Caco-2 (cell line): ENCODE results near the gene GFRA1. TPM values are rescaled to one million over a fixed set of nuclear protein-coding genes. Genes with fewer than 3 reads are reported as not detected.

ENCODE experiments used
- BruUV-seq: library from RNA; stranded (reverse); fragments of 400-500 nt; replicated peaks from 2 replicates; lab custom pipeline; 2021; lab: Mats Ljungman, UMichigan
- CTCF ChIA-PET: fragments of 300-600 bp; sonication (Branson Sonifier 250); formaldehyde crosslinking; loops from one replicate; lab custom pipeline; 2022; ENCODE audit warnings: antibody characterized with exemption; lab: Charles Lee
- POLR2A ChIA-PET: fragments of 300-600 bp; sonication (Branson Sonifier 250); formaldehyde crosslinking; loops from one replicate; lab custom pipeline; 2022; ENCODE audit warnings: antibody characterized with exemption; lab: Charles Lee
- DNase-seq, 2 experiments: peaks; one replicate each; pipeline versions ENCODE4 v3.0.0 to v3.0.0-alpha.2; 2020 to 2022
- H3K27me3 ChIP-seq: replicated peaks from 2 replicates; pipeline ENCODE4 v1.6.0; 2011; ENCODE audit warnings: low read length; ENCODE audit not compliant: control insufficient read depth, insufficient read depth
- H3K36me3 ChIP-seq: 2 replicates; pipeline ENCODE4 v1.5.1; 2011; ENCODE audit warnings: low read length; ENCODE audit not compliant: control insufficient read depth, insufficient read depth
- H3K4me1 ChIP-seq: fragments of 250-450 bp; sonication (Bioruptor Pico); 2 replicates; pipeline ENCODE4 v1.5.1; 2020; ENCODE audit warnings: mild to moderate bottlenecking
- H3K4me3 ChIP-seq: 2 replicates; pipeline ENCODE4 v1.5.1; 2011; ENCODE audit warnings: low read depth, mild to moderate bottlenecking, control low read depth, low read length
- H3K9me3 ChIP-seq: fragments of 250-450 bp; sonication (Bioruptor Pico); 2 replicates; pipeline ENCODE4 v1.5.1; 2020; ENCODE audit warnings: mild to moderate bottlenecking, moderate library complexity
- H3K27ac Mint-ChIP-seq: one replicate; pipeline ENCODE4 v1.8.0; 2022; ENCODE audit warnings: mixed read lengths; ENCODE audit not compliant: unreplicated experiment
- H3K27me3 Mint-ChIP-seq: one replicate; pipeline ENCODE4 v1.8.0; 2022; ENCODE audit warnings: mixed read lengths; ENCODE audit not compliant: insufficient read depth, unreplicated experiment
- H3K36me3 Mint-ChIP-seq: one replicate; pipeline ENCODE4 v1.8.0; 2022; ENCODE audit warnings: mild to moderate bottlenecking, mixed read lengths; ENCODE audit not compliant: insufficient read depth, unreplicated experiment
- H3K4me1 Mint-ChIP-seq: one replicate; pipeline ENCODE4 v1.8.0; 2022; ENCODE audit warnings: low read depth, mixed read lengths; ENCODE audit not compliant: unreplicated experiment
- H3K4me3 Mint-ChIP-seq: one replicate; pipeline ENCODE4 v1.8.0; 2022; ENCODE audit warnings: mild to moderate bottlenecking, moderate library complexity, mixed read lengths; ENCODE audit not compliant: unreplicated experiment
- H3K9me3 Mint-ChIP-seq: one replicate; pipeline ENCODE4 v1.8.0; 2022; ENCODE audit warnings: mixed read lengths; ENCODE audit not compliant: unreplicated experiment
- CTCF ChIP-seq, 2 experiments: fragments of 200-600 bp in 1 of 2; IDR thresholded peaks; 1 replicate in 1 of 2; 2 replicates in 1 of 2; pipeline versions ENCODE4 v1.5.1 to v1.8.0; 2011 to 2022; ENCODE audit warnings: antibody characterized with exemption in 1 of 2, control low read depth in 1 of 2, inconsistent platforms in 1 of 2, low read depth in 1 of 2, low read length in 1 of 2, mild to moderate bottlenecking in 1 of 2, moderate library complexity in 1 of 2; ENCODE audit not compliant: insufficient read depth in 1 of 2, severe bottlenecking in 1 of 2, unreplicated experiment in 1 of 2
- intact Hi-C: fragments of 100-400 bp; cut with micrococcal nuclease; formaldehyde crosslinking; loops from one replicate; pipeline ENCODE4 v1.10.0; 2022; ENCODE audit not compliant: unreplicated experiment
- total RNA-seq: library from RNA; stranded (reverse); gene quantifications from 2 replicates; pipeline ENCODE4 v1.2.3, GENCODE V29; 2022

GFRA1 gene
- total RNA-seq, 1 experiment from 2014 or later: not detected

GRCh38 chr10:116094356-116094755 is 178.7 kb downstream of the GFRA1 start:
- POLR2A ChIA-PET: no interaction called here
- H3K4me3 ChIP-seq: no peak overlapping the region
- no peaks in the 10 kb centered on the region for H3K36me3 ChIP-seq
- Mint-ChIP-seq H3K27ac (no peak overlapping the region), H3K36me3 (no peaks in the 10 kb centered on the region), H3K4me3 (no peak overlapping the region), H3K4me1 (no peaks in the 10 kb centered on the region), H3K9me3 (no peaks in the 10 kb centered on the region), H3K27me3 (no peaks in the 10 kb centered on the region)
- no peaks in the 10 kb centered on the region for H3K4me1 ChIP-seq
- H3K9me3 ChIP-seq: no peaks in the 10 kb centered on the region
- no peaks in the 10 kb centered on the region for H3K27me3 ChIP-seq
- CTCF ChIA-PET: no interaction called here
- DNase-seq: no peak
- intact Hi-C loops: no loop called here
- no peak for TF ChIP-seq CTCF (IDR thresholded peaks at IDR 0.05; ENCODE audit: insufficient read depth in 1 of 2, low read depth in 1 of 2, low read length in 1 of 2, severe bottlenecking in 1 of 2, unreplicated experiment in 1 of 2)
- BruUV-seq: no TSS peak

- H3K27me3 ChIP-seq: no peaks in the 10 kb centered on the region
Measured at GRCh38 chr10:116093031-116093430, 180.0 kb downstream of the GFRA1 start.

GRCh38 chr10:116088985-116089384 is 184.0 kb downstream of the GFRA1 start:
- Histone ChIP-seq H3K27me3 (no peaks in the 10 kb centered on the region), H3K9me3 (no peaks in the 10 kb centered on the region), H3K36me3 (no peaks in the 10 kb centered on the region), H3K4me3 (no peak overlapping the region), H3K4me1 (no peaks in the 10 kb centered on the region)
- Mint-ChIP-seq H3K36me3 (no peaks in the 10 kb centered on the region), H3K9me3 (no peaks in the 10 kb centered on the region), H3K27me3 (no peaks in the 10 kb centered on the region), H3K4me1 (no peaks in the 10 kb centered on the region), H3K27ac (no peak overlapping the region), H3K4me3 (no peak overlapping the region)
- no TSS peak for BruUV-seq
- TF ChIP-seq CTCF (IDR thresholded peaks at IDR 0.05; ENCODE audit: insufficient read depth in 1 of 2, low read depth in 1 of 2, low read length in 1 of 2, severe bottlenecking in 1 of 2, unreplicated experiment in 1 of 2): no peak
- CTCF ChIA-PET: no interaction called here
- POLR2A ChIA-PET: interaction anchor here (0.7 kb wide), 1 partner anchor 81 kb away, joined by 7 read pairs; no protein-coding TSS in a partner anchor
- DNase-seq: no peak
- intact Hi-C loops: no loop called here

More at GRCh38 chr10:116093031-116093430, 180.0 kb downstream of the GFRA1 start:
- Mint-ChIP-seq H3K27me3 (no peaks in the 10 kb centered on the region), H3K4me1 (no peaks in the 10 kb centered on the region), H3K27ac (no peak overlapping the region), H3K9me3 (no peaks in the 10 kb centered on the region), H3K4me3 (no peak overlapping the region), H3K36me3 (no peaks in the 10 kb centered on the region)
- intact Hi-C loops: no loop called here
- Histone ChIP-seq H3K36me3 (no peaks in the 10 kb centered on the region), H3K9me3 (no peaks in the 10 kb centered on the region), H3K4me3 (no peak overlapping the region), H3K4me1 (no peaks in the 10 kb centered on the region)
- no TSS peak for BruUV-seq
- TF ChIP-seq CTCF (IDR thresholded peaks at IDR 0.05; ENCODE audit: insufficient read depth in 1 of 2, low read depth in 1 of 2, low read length in 1 of 2, severe bottlenecking in 1 of 2, unreplicated experiment in 1 of 2): no peak
- ChIA-PET POLR2A (no interaction called here), CTCF (no interaction called here)
- no peak for DNase-seq
